ENCODE results near the gene ZNF761.
"Not testable (repeated sequence)": the region's sequence is repeated elsewhere in the genome, so short reads cannot be mapped to it uniquely, and the experiment has no call there.

GRCh38 chr19:53498024-53498395 is 66.2 kb downstream of the ZNF761 start:
- not testable (repeated sequence) for TF ChIP-seq POLR2A (IDR thresholded peaks at IDR 0.05)
- TF ChIP-seq, protein P1, sequence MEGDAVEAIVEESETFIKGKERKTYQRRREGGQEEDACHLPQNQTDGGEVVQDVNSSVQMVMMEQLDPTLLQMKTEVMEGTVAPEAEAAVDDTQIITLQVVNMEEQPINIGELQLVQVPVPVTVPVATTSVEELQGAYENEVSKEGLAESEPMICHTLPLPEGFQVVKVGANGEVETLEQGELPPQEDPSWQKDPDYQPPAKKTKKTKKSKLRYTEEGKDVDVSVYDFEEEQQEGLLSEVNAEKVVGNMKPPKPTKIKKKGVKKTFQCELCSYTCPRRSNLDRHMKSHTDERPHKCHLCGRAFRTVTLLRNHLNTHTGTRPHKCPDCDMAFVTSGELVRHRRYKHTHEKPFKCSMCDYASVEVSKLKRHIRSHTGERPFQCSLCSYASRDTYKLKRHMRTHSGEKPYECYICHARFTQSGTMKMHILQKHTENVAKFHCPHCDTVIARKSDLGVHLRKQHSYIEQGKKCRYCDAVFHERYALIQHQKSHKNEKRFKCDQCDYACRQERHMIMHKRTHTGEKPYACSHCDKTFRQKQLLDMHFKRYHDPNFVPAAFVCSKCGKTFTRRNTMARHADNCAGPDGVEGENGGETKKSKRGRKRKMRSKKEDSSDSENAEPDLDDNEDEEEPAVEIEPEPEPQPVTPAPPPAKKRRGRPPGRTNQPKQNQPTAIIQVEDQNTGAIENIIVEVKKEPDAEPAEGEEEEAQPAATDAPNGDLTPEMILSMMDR (IDR thresholded peaks at IDR 0.05) = not testable (repeated sequence)
